HEK293T (cell line): ENCODE measurements around the gene NAT8L.
"Not testable (repeated sequence)": the region's sequence is repeated elsewhere in the genome, so short reads cannot be mapped to it uniquely, and the experiment has no call there.

ENCODE experiments used
- CTCF ChIA-PET: fragments of 350-600 bp; formaldehyde crosslinking; extraction: SDS; loops from one replicate; lab custom pipeline; 2021; ENCODE audit warnings: antibody characterized with exemption, inconsistent platforms; lab: Yijun Ruan, JAX
- POLR2A ChIA-PET: fragments of 350-600 bp; formaldehyde crosslinking; extraction: SDS; loops from one replicate; lab custom pipeline; 2020; ENCODE audit warnings: antibody characterized with exemption, inconsistent platforms; lab: Yijun Ruan, JAX
- DNase-seq: peaks from one replicate; pipeline ENCODE4 v3.0.0; 2012; ENCODE audit warnings: mixed read lengths; ENCODE audit errors: extremely low spot score
- ARNT ChIP-seq: fragments of 450-650 bp; IDR thresholded peaks from 2 replicates; pipeline ENCODE4 v1.6.1; 2017; ENCODE audit warnings: mild to moderate bottlenecking
- BHLHE40 ChIP-seq: fragments of 450-650 bp; IDR thresholded peaks from 2 replicates; pipeline ENCODE4 v1.6.1; 2016; ENCODE audit warnings: mild to moderate bottlenecking, moderate library complexity, borderline replicate concordance
- CTBP1 ChIP-seq: fragments of 450-650 bp; IDR thresholded peaks from 2 replicates; pipeline ENCODE4 v1.6.1; 2016; ENCODE audit warnings: borderline replicate concordance
- ELF4 ChIP-seq: fragments of 450-650 bp; IDR thresholded peaks from 2 replicates; pipeline ENCODE4 v1.6.1; 2017; ENCODE audit warnings: antibody characterized with exemption
- FOXA1 ChIP-seq: fragments of 450-650 bp; IDR thresholded peaks from 2 replicates; pipeline ENCODE4 v1.6.1; 2016; ENCODE audit warnings: mild to moderate bottlenecking
- FOXK2 ChIP-seq: fragments of 450-650 bp; IDR thresholded peaks from 2 replicates; pipeline ENCODE4 v1.6.1; 2016; ENCODE audit warnings: mild to moderate bottlenecking
- FOXM1 ChIP-seq: fragments of 450-650 bp; IDR thresholded peaks from 2 replicates; pipeline ENCODE4 v1.6.1; 2017; ENCODE audit warnings: mild to moderate bottlenecking, borderline replicate concordance
- HDGF ChIP-seq: fragments of 450-650 bp; IDR thresholded peaks from 2 replicates; pipeline ENCODE4 v1.6.1; 2017; ENCODE audit warnings: antibody characterized with exemption, borderline replicate concordance
- L3MBTL2 ChIP-seq: fragments of 450-650 bp; conservative IDR thresholded peaks from 2 replicates; pipeline ENCODE4 v1.6.1; 2016; ENCODE audit warnings: mild to moderate bottlenecking
- LEF1 ChIP-seq: fragments of 450-650 bp; IDR thresholded peaks from 2 replicates; pipeline ENCODE4 v1.6.1; 2017; ENCODE audit warnings: mild to moderate bottlenecking, borderline replicate concordance
- NFRKB ChIP-seq: fragments of 450-650 bp; IDR thresholded peaks from 2 replicates; pipeline ENCODE4 v1.6.1; 2016; ENCODE audit warnings: mild to moderate bottlenecking, moderate library complexity
- SP1 ChIP-seq: fragments of 450-650 bp; IDR thresholded peaks from 2 replicates; pipeline ENCODE4 v1.6.1; 2017
- SUZ12 ChIP-seq: fragments of 450-650 bp; IDR thresholded peaks from 2 replicates; pipeline ENCODE4 v1.6.1; 2016; ENCODE audit warnings: mild to moderate bottlenecking
- TARDBP ChIP-seq: fragments of 450-650 bp; IDR thresholded peaks from 2 replicates; pipeline ENCODE4 v1.6.1; 2016
- ZNF384 ChIP-seq: fragments of 450-650 bp; IDR thresholded peaks from 2 replicates; pipeline ENCODE4 v1.6.1; 2016
- TF ChIP-seq, protein P1 (sequence below): fragments of 450-650 bp; IDR thresholded peaks from 2 replicates; pipeline ENCODE4 v1.6.1; 2016

The NAT8L gene, protein sequence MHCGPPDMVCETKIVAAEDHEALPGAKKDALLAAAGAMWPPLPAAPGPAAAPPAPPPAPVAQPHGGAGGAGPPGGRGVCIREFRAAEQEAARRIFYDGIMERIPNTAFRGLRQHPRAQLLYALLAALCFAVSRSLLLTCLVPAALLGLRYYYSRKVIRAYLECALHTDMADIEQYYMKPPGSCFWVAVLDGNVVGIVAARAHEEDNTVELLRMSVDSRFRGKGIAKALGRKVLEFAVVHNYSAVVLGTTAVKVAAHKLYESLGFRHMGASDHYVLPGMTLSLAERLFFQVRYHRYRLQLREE

DNA sequence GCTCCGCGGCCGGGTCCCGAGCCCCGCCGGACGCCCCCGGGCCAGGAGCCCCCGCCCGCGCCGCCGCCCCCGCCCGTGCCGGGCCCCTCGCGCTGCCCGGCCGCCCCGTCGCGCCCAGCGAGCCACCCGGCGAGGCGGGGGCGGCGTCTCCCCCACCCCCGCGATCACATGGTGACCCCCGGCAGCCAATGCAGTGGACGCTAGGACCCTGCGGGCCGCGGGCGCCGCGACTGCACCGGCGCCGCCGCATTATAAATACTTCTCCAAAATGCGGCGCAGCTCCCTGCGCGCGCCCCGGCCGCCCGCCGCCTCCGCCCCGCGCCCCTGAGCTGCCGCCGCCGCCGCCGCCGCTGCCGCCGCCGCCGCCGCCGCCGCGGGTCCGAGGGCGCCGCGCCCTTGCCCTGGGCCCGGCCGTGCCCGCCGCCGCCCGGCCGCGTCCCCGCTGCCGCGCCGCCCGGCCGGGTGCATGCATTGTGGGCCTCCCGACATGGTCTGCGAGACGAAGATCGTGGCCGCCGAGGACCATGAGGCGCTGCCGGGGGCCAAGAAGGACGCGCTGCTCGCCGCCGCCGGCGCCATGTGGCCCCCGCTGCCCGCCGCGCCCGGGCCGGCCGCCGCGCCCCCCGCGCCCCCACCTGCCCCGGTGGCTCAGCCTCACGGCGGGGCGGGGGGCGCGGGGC lies at the start of gene NAT8L:
Gene NAT8L, plus strand, starts transcription at position 282 of the 680 bp plus-strand sequence. Its CDS starts 185 bp downstream, at position 467.
- POLR2A ChIA-PET: interaction anchor here (1.1 kb wide), 1 partner anchor 202 kb away, joined by 3 read pairs; no protein-coding TSS in a partner anchor
- TF ChIP-seq FOXA1 (no peak), FOXM1 (peak; percentile 57; the same call in 1 of the 2 replicates)
- DNase-seq: peak; percentile 80
- CTCF ChIA-PET: interaction anchor here (0.6 kb wide), 1 partner anchor 335 kb away, joined by 3 read pairs; no protein-coding TSS in a partner anchor

DNA sequence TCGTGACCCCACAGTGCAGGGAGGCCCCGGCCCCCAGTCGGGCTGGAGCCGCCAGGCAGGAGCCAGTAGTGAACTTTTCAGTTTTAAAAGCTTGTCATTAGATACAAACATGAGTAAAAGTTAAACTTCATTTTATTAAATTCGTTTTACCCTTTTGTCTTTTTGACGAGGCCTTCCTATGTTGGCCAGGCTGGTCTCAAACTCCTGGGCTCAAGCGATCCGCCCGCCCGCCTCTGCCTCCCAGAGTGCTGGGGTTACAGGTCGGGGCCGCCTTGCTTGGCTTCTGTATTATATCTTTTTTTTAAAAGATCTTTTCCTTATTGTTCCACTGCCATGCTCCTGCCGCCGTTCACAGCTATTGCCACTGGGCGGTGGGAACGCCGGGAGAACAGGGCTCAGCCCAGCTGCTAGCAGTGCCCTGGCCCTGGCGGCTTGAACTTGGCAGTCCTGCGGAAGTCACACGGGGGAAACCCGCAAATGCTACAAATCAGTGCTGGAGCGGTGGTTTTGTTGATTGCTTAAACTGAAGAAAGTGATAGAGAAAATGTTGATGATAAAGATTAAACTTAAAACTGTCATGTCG lies 49.4 kb upstream of the NAT8L start:
- POLR2A ChIA-PET: interaction anchor here (0.6 to 2.1 kb wide), 16 partner anchors 8 to 289 kb away, joined by 3 to 10 read pairs (median 4); partner anchors contain the start of genes HAUS3, POLN, TACC3 and TMEM129

DNA sequence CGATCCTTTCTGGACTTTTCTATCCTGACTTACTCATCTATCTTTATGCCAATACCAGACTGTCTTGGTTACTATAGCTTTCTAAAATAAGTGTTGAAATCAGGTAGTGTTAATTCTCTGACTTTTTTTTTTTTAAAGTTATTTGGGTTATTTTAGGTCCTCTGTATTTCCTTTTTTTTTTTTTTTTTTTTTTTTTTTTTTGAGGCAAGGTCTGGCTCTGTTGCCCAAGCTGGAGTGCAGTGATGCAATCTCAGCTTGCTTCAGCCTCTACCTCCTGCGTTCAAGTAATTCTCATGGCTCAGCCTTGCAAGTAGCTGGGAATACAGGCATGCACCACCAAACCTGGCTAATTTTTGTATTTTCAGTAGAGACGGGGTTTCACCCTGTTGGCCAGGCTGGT lies 47.5 kb upstream of the NAT8L start:
- ChIA-PET CTCF (interaction anchor here (0.6 kb wide), 1 partner anchor 182 kb away, joined by 3 read pairs; no protein-coding TSS in a partner anchor), POLR2A (no interaction called here)
- no peak for DNase-seq
- TF ChIP-seq LEF1 (no peak), SP1 (no peak), ZNF384 (peak; percentile 55), FOXK2 (no peak), FOXA1 (no peak)

More for the DNA sequence above, 49.4 kb upstream of the NAT8L start:
- CTCF ChIA-PET: interaction anchor here (0.8 to 1.3 kb wide), 3 partner anchors 25 to 168 kb away, joined by 3 read pairs; no protein-coding TSS in a partner anchor
- TF ChIP-seq L3MBTL2: 0 out of 2 replicates have a peak, but pooled peaks have one; percentile 42
- TF ChIP-seq HDGF: no peak
- peak; percentile 77 for DNase-seq

DNA sequence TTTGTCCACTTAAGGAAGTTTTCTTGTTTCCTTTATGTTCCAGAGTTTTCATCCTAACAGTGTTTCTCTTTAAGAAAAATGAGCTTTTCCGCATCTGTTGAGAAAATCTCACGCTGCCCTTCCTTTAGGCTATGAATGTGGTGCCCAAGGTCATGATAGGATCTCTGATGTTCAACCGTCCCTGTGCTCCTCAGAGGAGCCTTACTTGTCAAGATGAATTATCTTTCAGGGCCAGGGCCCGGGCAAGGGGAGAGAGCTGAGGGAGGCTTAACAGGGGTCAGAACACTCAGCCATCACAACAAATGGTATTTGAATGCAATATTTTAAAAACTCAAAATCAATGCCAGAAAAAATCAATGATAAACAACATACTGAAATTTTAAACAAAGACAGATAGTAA lies 44.1 kb upstream of the NAT8L start:
- no peak for DNase-seq
- TF ChIP-seq L3MBTL2 (no peak), NFRKB (no peak), ELF4 (no peak), TARDBP (no peak), LEF1 (no peak), FOXK2 (no peak), CTBP1 (no peak), SP1 (no peak), HDGF (no peak), FOXM1 (no peak), BHLHE40 (no peak), SUZ12 (no peak), ARNT (no peak), FOXA1 (no peak), ZNF384 (no peak)
- TF ChIP-seq, protein P1, sequence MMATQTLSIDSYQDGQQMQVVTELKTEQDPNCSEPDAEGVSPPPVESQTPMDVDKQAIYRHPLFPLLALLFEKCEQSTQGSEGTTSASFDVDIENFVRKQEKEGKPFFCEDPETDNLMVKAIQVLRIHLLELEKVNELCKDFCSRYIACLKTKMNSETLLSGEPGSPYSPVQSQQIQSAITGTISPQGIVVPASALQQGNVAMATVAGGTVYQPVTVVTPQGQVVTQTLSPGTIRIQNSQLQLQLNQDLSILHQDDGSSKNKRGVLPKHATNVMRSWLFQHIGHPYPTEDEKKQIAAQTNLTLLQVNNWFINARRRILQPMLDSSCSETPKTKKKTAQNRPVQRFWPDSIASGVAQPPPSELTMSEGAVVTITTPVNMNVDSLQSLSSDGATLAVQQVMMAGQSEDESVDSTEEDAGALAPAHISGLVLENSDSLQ: no peak
- ChIA-PET CTCF (no interaction called here), POLR2A (no interaction called here)

DNA sequence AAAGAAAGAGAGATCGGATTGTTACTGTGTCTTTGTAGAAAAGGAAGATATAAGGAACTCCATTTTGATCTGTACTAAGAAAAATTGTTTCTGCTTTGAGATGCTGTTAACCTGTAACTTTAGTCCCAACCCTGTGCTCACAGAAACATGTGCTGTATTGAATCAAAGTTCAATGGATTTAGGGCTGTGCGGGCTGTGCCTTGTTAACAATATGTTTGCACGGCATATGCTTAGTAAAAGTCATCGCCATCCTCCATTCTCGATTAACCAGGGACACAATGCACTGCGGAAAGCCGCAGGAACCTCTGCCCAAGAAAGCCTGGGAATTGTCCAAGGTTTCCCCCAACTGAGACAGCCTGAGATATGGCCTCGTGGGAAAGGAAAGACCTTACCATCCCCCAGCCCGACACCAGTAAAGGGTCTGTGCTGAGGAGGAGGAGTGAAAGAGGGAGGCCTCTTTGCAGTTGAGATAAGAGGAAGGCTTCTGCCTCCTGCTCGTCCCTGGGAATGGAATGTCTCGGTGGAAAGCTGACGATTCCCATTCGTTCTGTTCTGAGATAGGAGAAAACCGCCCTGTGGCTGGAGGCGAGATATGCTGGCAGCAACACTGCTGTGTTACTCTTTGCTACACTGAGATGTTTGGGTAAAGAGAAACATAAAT lies 37.6 kb upstream of the NAT8L start:
- POLR2A ChIA-PET, DNase-seq: not testable (repeated sequence)
- CTCF ChIA-PET: interaction anchor here (0.9 kb wide), 1 partner anchor 297 kb away, joined by 3 read pairs; no protein-coding TSS in a partner anchor

DNA sequence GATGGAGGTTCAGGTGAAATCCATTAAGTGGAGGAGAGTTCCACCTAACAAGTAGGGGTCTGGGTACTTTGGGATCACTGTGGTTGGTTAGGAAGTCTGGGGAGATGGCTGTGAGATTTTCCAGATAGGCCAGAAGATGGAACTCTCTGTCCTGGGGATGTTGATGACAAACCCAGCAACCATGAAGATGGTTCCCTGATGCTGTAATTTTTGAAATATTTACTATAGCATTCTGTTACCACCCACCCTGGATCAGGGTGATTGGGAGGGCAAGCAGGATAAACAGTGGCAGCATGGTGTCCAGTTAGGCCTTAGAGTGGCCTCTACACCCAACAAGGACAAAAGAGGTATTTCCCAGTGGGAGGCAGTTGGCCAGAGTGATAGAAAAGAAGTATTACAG lies 34.4 kb upstream of the NAT8L start:
- no peak for DNase-seq
- POLR2A ChIA-PET: no interaction called here
- CTCF ChIA-PET: no interaction called here
- TF ChIP-seq SUZ12 (no peak), NFRKB (no peak), HDGF (no peak), ELF4 (no peak), ARNT (no peak), FOXM1 (no peak), TARDBP (no peak), FOXA1 (no peak)

DNA sequence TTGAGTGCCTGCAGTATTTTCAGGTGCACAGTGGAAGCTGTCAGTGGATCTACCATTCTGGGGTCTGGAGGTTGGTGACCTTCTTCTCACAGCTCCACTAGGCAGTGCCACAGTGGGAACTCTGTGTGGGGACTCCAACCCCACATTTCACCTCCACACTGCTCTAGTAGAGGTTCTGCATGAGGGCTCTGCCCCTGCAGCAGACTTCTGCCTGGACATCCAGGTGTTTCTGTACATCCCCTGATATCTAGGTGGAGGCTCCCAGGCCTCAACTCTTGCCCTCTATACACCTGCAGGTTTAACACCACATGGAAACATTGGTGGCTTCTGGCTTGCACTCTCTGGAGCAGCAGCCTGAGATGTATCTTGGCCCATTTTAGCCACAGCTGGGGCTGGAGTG lies 33.3 kb upstream of the NAT8L start:
- TF ChIP-seq ZNF384 (no peak), ELF4 (no peak), FOXK2 (no peak), SP1 (no peak), NFRKB (no peak), SUZ12 (no peak), CTBP1 (no peak), FOXM1 (no peak), L3MBTL2 (no peak), HDGF (no peak), TARDBP (no peak), LEF1 (no peak), BHLHE40 (no peak), ARNT (no peak), FOXA1 (no peak)
- TF ChIP-seq, protein P1: no peak
- CTCF ChIA-PET: no interaction called here
- POLR2A ChIA-PET: no interaction called here
- DNase-seq: no peak

DNA sequence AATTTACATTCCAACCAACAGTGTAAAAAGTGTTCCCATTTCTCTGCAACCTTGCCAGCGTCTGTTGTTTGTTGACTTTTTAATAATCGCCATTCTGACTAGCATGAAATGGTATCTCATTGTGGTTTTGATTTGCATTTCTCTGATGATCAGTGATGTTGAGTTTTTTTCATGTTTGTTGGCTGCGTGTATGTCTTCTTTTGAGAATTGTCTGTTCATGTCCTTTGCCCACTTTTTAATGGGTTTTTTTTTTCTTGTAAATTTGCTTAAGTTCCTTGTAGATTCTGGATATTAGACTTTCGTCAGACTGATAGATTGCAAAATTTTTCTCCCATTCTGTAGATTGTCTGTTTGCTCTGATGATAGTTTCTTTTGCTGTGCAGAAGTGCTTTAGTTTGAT lies 32.0 kb upstream of the NAT8L start:
- DNase-seq, CTCF ChIA-PET, POLR2A ChIA-PET: not testable (repeated sequence)

DNA sequence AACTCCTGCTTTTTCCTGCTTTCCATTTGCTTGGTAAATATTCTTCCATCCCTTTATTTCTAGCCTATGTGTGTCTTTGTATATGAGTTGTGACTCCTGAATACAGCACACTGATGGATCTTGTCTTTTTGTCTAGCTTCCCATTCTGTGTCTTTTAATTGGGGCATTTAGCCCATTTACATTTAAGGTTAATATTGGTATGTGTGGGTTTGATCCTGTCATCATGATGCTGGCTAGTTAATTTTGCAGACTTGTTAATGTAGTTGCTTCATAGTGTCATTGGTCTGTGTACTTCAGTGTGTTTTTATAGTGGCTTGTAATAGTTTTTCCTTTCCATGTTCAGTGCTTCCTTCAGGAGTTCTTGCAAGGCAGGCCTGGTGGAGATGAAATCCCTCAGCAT lies 28.0 kb upstream of the NAT8L start:
- POLR2A ChIA-PET, DNase-seq, CTCF ChIA-PET: not testable (repeated sequence)
